GM15510 (cell line): Measurements from ENCODE around the gene ZNF787.
A peak's percentile ranks its signal among the peaks of the same experiment; 100 is the strongest.

ENCODE experiments used
- POLR2A ChIP-seq: IDR thresholded peaks from 3 replicates; pipeline ENCODE4 v1.6.1; 2011; ENCODE audit warnings: borderline replicate concordance; ENCODE audit not compliant: insufficient read length; ENCODE audit errors: extremely low read depth

Gene ZNF787

DNA sequence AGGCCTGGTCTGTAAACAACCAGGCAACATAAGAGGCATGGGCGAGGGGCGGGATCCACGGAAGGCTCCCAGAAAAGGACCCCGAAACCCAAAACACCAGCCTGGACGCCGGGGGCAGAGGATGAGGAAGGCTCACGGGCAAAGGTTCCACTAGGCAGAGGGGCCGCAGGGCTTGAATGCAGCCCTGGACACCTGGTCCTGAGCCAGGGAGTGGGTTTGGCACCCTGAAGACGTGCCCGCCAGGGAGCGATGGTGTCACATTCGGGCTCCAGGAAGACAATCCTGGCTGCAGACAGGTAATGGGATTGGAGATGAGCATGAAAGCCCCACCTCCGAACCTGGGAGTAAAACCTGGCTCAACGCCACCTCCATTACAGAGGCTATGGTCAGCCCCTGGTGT lies 31.8 kb downstream of the ZNF787 start:
- TF ChIP-seq POLR2A: no peak

DNA sequence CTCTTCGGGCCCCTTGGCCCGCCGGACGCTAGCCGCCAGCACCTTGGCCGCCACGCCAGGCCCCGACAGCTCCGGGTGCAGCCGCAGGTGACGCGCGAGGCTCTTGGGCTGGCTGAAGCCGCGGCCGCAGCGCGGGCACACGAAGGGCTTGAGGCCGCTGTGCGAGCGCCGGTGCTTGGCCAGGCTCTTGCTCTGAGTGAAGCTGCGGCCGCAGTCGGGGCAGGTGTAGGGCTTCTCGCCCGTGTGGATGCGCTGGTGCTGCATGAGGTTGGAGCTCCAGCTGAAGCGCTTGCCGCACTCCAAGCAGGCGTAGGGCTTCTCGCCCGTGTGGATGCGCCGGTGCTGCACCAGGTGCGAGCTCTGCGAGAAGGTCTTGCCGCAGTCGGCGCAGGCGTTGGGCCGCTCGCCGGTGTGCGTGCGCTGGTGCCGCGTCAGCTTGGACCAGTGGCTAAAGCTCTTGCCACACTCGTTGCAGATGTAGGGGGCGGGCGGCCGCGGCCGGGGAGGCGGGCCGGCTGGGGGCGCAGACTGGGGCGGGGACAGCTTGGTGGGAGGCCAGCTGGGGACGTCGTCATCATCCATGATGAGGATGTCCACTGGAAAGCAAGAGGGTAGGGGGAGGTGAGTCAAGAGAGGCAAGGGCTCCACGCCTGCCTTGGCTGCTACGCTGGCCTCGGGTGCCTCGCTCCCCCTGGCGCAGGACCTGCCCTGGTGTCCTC lies 32.4 kb downstream of the ZNF787 start:
- no peak for TF ChIP-seq POLR2A

DNA sequence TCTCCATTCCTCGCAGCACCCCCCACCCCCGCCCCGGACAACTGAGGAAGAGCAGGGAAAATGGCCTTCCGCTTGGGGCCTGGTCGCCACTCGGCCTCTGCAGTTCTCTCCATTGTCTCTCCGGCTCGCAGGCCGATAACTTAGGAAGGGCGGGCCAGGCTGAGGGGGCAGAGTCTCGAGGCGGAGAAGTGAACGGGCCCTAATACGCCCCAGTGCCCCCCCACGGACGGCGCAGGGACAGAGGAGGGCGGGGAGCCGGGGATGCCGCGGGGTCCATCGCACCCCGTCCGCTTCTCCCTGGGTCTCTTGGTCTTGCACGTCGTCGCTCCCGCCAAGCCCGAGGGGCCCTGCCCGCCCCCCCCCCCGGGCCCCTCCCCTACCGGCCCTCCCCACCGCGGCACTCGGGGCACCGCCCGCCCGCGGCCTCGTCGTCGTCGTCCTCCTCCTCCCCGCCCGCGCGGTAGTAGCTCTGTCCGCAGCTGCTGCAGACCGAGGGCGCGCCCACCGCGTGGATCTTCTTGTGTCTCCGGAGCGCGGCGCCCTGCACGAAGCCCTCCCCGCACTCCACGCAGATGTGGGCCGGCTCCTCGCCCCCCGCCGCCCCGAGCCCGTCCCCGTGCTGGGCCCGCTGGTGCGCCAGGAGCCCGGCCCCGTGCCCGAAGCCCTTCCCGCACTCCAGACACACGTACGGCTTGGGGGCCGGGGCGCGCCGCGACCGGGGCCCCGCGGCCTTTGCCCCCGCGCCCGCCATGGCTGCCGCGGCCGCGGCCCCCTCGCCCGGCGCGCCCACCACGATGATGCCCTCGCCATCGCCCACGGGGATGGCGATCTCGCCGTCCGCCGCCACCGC lies 33.2 kb downstream of the ZNF787 start:
- TF ChIP-seq POLR2A: no peak

DNA sequence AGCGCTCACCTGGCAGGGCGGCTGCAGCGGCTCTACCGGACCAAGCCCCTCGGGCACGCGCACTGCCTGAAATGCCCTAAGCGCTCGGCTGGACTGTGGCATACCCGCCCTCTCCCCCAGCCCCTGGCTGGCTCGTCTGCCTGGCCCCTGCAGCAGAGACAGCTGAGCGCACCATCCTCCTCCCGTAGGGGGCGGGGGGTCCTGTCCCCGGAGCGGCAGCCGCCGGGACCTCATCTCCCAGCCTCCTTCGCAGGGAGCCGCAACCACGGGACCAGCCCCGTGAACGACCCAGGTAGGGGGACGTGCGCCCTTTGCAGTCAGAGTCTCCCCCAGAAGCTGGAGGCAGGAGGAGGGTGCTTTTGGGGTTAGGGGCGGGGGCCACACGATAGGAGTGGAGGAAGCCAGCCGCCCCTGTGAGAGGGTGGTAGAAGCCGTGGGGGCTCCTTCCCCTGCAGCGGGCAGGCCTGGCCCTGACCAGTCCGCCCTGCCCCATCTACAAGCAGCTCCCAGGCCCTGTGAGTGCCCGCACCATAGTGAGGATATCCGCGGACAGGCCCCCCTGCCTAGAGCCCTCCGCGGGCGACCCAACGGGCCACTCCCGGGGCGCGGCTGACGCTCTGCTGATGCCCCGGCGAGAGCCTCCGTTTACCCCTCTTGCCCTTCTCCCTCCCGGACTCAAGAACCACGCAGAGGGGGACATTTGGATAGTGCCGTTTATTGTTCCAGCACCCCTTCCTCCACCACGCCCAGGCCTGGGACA lies 34.2 kb downstream of the ZNF787 start:
- no peak for TF ChIP-seq POLR2A

DNA sequence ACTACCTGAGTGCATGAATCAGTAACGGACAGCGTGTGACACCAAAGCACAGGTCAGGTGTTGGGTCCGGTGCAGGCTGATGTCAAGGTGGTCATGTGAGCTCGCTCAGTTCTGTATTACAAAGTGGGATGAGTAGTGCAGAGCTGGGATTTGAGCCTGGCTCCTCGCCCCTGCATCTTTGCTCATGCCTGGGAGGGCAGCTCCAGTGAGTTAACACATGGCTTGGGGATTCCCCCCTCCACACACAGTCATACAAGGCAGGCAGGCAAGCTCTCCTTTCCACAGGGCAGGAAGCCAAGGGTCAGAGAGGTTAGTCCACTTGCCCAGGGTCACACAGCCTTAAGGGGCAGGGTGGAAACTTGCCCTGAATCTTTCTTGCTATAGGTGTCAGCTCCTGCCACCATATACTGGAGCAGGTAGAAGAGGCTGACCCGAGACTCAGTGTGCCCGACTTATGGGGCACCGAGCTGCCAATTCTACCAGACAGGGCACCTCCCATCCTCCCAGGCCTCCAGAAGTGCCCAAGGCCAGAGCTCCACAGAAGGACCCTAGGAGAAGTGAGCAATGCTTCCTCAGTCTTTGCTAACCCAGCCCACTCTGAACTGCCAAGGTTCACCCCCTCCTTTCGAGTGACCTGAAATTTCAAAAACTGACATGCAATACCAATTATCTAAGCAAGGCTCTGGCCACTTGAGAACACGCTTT lies 35.4 kb downstream of the ZNF787 start:
- TF ChIP-seq POLR2A: no peak

DNA sequence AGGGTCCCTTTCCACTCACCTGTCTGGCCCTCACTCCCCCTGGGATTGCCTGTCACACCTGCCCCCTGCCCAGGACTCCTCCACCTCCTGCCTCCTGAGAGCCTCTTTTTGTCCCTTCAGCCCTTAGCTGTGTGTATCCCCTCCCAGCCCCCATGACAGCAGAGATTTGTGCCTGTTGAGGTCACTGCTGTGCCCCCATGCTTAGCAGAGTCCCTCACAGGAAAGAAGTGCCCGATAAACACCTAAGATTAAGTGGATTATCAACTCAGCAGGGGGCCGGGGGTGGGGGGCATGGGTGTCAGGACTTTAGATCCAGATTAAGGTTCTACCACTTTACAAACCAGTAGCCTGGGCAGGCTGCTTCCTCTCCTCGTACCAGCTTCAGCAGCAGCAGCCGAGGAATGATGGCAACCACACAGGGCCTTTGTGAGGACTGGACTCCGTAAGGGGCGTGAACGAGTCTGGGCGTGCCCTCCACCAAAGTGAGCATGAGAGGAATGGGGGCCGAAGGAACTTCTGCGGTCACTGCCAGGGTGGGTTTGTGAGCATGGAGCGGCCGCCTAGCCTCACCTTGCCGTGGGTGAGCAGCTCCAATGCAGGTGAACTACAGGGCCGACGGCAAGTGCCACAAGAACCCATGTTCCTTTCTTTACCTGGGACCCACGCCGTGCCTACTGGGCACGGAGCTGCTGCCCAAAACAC lies 36.1 kb downstream of the ZNF787 start:
- TF ChIP-seq POLR2A: no peak

DNA sequence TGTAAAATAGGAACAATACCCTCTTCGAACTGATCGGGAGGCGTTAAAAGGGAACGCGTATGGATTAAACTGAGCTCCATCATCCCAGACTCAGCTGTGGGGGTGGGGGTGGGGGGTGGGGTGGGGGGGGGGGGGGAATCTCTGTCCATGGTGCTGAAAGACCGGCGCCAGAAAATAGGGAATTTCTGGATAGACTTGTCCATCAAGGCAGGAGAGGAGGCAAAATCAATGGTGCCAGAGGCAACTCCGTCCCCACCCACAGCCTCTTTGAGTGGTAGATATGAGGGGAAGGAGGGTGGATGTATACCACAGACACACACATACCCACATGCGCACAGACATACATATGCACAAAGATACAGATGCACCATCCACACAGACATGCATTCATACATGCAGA lies 37.4 kb downstream of the ZNF787 start:
- no peak for TF ChIP-seq POLR2A

DNA sequence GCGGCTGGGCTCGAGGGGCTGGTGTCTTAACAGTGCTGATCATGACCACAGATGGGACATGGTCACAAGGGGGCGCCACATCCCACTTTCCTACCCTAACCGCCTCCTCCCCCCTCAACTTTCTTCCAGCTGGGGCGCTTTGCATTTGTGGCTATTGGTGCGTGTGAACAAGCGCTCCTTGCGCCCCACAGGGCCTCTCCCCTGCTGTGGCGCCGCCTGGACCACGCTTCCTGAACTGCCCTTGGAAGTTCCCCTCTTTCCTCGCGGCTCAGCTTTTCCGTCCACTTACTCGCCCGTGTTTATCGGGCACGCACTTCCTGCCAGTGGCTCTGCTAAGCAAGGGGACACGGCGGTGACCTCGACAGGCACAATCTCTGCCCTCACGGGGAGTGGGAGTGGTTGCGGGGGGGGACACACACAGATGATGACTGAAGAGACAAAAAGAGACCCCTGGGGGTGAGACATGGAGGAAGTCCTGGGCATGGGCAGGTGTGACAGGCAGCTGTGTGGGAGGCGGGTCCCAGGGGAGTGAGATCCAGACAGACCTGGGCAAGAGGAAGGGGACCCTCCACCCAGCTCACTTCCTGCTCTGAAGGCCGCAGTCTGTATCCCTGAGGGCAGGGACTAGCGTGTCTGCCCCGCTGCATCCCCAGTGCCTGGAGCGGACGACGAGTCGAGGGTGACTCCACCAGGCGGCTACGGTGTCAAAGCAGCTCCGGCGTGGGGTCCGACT lies 40.3 kb downstream of the ZNF787 start:
- TF ChIP-seq POLR2A: peak; percentile 13

DNA sequence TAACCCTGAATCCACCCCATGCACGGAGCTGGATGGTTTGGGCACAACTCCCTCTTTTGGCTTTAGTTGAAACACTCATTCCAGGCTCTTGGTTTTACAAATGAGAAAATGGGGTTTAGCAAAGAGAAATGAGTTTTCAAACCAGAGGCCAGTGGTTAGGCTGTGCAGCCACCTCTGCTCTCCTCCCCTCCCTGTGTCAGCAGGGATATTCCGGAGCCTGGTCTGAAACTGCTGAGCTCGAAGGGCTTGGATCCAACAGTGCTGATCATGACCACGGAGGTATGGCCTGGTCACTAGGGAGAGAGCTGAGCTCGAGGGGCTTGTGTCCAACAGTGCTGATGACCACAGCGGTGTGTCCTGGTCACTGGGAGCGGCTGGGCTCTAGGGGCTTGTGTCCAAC lies 41.5 kb downstream of the ZNF787 start:
- no peak for TF ChIP-seq POLR2A

DNA sequence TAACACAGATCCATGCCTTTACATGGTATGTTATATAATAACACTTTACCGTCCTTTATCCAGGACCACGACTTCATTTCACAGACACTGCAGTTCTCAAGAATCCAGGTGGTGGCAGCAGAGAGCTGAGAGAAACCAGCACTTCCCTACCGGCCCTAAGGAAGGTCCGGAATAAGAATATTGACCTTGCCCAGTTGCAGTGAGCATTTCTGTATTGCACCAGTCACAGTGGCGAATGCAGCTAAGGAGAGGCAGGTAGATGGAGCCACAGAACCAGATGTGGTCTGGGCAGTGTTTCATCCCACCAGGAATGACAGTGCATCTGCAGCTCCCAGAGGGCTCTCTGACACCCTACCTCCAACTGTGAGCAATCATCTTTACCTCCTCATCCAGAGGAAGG lies 44.6 kb downstream of the ZNF787 start:
- no peak for TF ChIP-seq POLR2A

DNA sequence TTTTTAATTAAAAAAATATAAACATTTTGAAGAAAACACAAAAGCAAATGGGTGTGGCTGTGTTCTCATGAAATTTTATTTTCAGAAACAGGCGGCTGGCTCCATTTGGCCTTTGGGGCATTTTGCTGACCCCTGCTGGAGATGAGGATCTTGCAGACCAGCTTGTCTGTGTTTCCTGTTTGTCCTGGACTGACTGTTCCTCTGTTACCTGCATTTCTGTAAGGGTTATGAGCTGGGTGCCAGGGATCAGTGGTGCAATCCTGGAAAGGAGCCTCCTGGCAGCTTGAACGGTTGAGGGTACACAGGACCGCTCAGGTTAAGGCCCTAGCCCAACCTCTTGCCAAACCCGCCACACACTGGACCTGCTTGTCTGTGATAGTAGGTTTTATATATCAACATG lies 49.9 kb downstream of the ZNF787 start:
- TF ChIP-seq POLR2A: no peak

DNA sequence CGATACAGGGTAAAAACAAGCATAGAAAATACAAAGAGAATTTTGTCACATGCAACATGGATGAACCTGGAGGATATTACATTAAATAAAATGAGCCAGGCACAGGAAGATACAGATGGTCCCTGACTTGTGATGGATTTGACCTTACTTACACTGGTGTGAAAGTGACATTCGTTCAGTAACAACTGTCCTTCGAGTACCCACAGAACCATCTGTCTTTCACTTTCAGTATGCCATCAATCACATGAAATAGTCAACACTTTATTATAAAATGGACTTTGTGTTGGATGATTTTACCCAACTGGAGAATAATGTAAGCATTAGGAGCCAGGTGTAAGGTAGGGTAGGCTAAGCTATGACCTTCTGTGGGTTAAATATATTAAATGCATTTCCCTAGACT lies 51.5 kb downstream of the ZNF787 start:
- TF ChIP-seq POLR2A: no peak

DNA sequence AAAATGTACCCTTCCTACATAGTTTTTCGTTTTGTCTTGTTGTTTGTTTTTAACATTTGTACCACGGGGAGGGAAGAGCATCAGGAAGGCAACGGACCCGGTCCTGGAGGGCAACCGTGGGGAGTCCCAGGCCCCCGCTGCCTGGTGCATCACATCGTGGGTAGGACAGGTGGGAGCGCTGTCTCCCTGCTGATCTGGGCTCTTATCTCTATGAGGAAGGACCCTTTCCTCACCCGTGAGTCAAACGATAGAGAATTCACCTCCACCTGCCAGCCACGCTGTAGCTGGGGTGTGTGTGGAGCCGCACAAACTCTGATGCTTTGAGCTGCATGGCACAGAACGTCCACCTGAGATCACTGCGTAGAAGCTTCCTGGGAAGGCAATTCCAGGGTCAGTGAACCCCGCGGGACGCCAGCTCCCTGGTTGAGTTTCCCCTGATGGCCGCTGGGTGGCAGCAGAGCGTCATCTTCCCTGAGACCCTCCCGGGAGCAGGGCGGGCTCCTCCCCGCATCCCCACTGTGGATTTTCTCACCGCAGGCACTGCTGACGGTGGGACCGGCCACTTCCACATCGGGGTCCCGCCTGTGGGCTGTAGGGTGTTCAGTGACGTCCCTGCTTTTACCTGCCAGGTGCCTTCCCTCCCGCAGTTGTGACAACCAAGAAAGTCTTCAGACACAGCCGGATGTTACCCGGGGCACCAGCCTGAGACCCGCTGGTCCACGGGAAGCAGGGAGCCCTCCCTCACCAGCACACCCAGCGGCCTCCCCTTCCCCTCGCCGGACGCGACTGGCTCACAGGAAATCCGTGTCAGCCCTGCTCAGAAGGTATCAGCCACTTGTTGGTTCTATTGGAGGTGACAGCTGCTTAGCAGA lies 54.7 kb downstream of the ZNF787 start:
- TF ChIP-seq POLR2A: no peak

DNA sequence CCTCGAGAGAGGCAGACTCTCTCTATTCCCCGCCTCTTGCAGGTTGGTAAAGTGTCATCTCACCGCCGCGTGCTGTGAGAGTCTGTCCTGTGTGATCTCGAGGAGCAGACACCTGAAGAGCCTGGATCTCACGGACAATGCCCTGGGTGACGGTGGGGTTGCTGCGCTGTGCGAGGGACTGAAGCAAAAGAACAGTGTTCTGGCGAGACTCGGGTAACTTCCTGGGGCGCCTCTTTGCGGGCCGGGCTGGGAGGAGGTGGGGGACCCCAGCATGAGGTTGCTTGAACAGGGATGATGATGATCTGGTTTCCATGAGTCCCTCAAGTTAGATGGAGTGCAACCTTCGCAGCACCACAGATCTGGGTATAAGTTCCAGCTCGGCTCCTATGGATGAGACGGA lies 67.5 kb downstream of the ZNF787 start:
- no peak for TF ChIP-seq POLR2A
